Astrocyte of the cerebellum (primary cell): Measurements from ENCODE around the gene MYZAP.
A peak's percentile ranks its signal among the peaks of the same experiment; 100 is the strongest.

ENCODE experiments used
- DNase-seq: peaks from one replicate; pipeline ENCODE4 v3.0.0-alpha.2; 2011; ENCODE audit warnings: low read depth
- H3K4me3 ChIP-seq: 2 replicates; pipeline ENCODE4 v1.5.1; 2011; ENCODE audit warnings: mild to moderate bottlenecking, low read depth, low read length, moderate library complexity
- in situ Hi-C: cut with HindIII; loops from 2 replicates; pipeline ENCODE4 v1.10.0; 2017; ENCODE audit warnings: low sequenced_read_pairs
- TF ChIP-seq, protein P1 (sequence below): IDR thresholded peaks from 2 replicates; pipeline ENCODE4 v1.5.1; 2012; ENCODE audit warnings: low read length, low read depth, moderate library complexity, mild to moderate bottlenecking; ENCODE audit errors: missing control alignments

The MYZAP gene

DNA sequence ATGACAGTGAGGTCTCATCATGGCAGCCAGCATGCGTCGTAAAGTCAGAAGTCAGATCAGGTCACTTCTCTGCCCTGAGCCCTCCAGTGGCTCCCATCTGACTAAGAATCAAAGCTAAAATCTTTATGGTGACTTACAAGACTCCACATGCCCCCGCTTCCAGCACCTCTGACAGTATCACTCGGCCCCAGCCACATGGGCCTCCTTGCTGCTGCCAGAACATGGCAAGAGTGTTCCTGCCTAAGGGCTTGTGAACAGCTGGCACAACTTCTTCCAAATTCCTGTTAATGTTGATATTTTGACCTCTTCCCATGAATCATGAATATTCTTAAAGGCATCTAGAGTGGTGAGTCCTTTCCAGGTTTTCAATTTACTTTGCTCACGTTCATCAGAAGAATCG is 135.3 kb downstream of the MYZAP start:
- no peak for DNase-seq
- TF ChIP-seq, protein P1, sequence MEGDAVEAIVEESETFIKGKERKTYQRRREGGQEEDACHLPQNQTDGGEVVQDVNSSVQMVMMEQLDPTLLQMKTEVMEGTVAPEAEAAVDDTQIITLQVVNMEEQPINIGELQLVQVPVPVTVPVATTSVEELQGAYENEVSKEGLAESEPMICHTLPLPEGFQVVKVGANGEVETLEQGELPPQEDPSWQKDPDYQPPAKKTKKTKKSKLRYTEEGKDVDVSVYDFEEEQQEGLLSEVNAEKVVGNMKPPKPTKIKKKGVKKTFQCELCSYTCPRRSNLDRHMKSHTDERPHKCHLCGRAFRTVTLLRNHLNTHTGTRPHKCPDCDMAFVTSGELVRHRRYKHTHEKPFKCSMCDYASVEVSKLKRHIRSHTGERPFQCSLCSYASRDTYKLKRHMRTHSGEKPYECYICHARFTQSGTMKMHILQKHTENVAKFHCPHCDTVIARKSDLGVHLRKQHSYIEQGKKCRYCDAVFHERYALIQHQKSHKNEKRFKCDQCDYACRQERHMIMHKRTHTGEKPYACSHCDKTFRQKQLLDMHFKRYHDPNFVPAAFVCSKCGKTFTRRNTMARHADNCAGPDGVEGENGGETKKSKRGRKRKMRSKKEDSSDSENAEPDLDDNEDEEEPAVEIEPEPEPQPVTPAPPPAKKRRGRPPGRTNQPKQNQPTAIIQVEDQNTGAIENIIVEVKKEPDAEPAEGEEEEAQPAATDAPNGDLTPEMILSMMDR, result no peak
- in situ Hi-C loops, result no loop called here
- no peak overlapping the region for H3K4me3 ChIP-seq

DNA sequence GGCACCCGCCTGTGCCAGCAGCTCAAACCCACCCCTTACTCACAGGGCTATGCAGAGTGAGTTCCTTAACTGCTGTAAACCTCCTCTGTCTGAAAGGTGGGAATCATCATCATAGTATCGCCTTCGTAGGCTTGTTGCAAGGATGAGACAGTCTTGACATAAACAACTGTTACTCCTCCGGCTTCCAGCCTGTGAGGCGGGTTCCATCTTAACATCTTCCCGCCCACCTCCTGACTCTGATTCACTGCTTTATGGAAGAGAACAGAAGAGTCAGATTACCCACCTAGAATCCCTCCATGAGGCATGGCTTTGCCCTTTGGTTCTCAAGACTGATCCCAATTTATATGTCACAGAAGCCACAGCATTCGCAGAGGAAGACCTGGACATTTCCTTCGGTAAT is 136.7 kb downstream of the MYZAP start:
- in situ Hi-C loops, result no loop called here
- no peak overlapping the region for H3K4me3 ChIP-seq
- no peak for DNase-seq
- TF ChIP-seq, protein P1, result no peak

DNA sequence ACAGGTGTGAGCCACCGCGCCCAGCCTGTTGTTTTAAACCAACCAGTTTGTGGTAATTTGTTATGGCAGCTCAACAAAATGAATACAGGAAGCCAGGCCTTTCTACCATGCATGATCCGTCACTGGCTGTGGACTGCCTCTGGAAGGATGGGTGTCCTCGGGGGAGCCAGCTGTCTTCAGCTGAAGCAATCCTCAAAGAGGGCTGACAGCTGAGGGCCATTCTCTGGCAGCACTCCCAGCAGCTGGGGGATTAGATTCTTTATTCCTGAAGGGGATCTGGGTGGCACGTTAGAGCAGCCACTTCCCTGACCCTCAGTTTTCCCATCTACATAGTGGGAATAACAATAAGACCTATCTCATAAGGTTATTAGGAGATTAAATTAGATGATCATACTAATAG is 139.2 kb downstream of the MYZAP start:
- in situ Hi-C loops, result no loop called here
- TF ChIP-seq, protein P1, result no peak
- H3K4me3 ChIP-seq, result no peak overlapping the region
- no peak for DNase-seq

DNA sequence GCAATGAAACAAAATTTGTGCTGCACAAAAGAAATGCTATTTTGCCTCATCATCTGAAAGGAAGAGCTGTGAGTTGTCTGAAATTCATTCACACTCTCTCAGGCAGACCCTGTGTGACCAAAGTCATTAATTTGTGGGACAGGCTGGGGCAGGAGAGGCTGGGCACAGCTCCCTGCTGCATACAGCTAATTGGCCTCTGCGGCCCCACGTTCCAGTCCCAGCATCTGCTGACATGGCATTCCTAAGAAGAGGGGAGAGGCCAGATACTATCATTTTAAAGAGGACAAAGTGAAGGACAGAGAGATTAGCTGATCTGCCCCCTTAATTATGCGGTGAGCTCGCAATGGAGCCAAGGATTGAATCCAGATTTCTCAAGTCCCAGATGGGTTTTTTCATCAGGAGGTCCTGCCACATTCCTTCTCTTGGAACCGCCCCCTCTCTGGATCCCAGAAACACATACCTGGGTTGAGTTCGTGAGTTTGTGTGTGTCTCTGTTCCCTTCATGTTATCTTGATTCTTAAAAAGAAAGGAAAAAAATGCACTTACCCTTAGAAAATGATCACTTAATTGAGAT is 139.9 kb downstream of the MYZAP start:
- TF ChIP-seq, protein P1, result no peak
- no peak for DNase-seq
- in situ Hi-C loops, result no loop called here

DNA sequence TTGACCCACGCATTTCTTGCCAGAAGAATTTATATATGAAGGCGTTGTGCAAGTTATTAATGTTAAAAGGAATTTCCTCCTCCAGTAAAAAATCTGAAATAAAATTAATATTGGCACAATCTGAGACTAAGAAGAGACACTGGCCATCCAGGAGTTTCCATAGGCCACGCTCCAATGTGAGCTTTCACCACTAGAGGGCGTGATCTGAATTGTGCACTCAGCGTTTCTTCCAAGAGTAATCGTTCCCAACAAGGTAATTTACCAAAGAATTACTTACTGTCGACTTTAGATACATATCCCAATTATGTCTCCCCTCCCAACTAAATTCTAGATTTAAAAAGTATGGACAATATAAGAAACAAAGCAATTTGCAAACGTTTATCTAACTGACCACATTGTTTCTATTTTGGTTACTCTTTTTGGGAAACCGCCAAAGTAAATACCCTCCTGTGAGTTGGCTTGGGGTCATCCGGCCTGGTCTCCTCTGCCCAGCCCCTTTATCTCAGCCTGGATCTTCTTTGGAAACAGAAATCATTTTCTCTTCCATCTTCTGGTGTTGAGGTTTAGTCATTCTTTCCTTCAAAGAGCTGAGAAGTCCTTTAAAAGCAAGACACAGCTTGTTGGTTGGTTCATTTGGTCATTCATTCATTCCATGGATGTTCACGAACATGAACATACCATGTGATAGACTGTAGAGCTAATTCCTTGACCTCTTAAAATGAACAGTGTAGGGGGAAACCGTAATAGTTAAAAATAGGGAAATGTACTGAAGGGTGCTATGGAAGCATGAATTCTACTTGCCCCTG is 141.0 kb downstream of the MYZAP start:
- TF ChIP-seq, protein P1, result peak; percentile 93
- in situ Hi-C loops, result no loop called here
- peak; percentile 34 for DNase-seq
- no peak overlapping the region for H3K4me3 ChIP-seq

More for the DNA sequence above, 139.9 kb downstream of the MYZAP start:
- H3K4me3 ChIP-seq, result no peak overlapping the region

DNA sequence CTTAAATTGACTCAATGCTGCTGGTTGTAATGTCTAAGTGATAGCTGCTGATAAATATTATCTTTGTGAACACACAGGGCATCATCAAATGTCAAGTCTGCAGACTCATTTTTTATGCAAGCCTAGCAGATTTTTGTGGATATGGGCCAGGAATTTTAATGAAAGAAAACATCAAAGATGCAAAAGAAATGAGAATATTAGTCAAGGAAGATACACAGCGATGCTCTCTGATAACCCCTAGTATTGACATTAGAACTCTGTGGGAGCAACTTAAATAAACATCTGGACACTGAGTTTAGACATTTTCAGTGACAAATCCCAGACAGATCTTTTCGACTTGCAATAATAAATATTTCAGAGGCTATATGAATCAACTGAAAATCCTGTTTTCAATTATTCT is 143.2 kb downstream of the MYZAP start:
- in situ Hi-C loops, result no loop called here

More for the DNA sequence above, 143.2 kb downstream of the MYZAP start:
- H3K4me3 ChIP-seq, result no peak overlapping the region
- no peak for DNase-seq
- TF ChIP-seq, protein P1, result no peak
